IPS-20b (cell line): ENCODE results near the gene USP11.

ENCODE experiments used
- H3K27ac ChIP-seq: one replicate; pipeline ENCODE4 v1.5.1; 2013; ENCODE audit warnings: low read length
- H3K27me3 ChIP-seq: 2 replicates; pipeline ENCODE4 v1.6.1; 2013; ENCODE audit warnings: mild to moderate bottlenecking, low read length, inconsistent platforms; ENCODE audit not compliant: insufficient read depth
- H3K36me3 ChIP-seq: 2 replicates; pipeline ENCODE4 v1.6.1; 2013; ENCODE audit warnings: low read depth, mild to moderate bottlenecking, inconsistent platforms, low read length, moderate library complexity; ENCODE audit not compliant: insufficient read depth
- H3K4me1 ChIP-seq: 2 replicates; pipeline ENCODE4 v1.6.1; 2013; ENCODE audit warnings: mild to moderate bottlenecking, control low read depth, inconsistent platforms, low read length, moderate library complexity; ENCODE audit not compliant: insufficient read depth
- H3K4me3 ChIP-seq: 2 replicates; pipeline ENCODE4 v1.5.1; 2013; ENCODE audit warnings: mild to moderate bottlenecking, low read length, inconsistent platforms
- H3K9ac ChIP-seq: 2 replicates; pipeline ENCODE4 v1.6.1; 2013; ENCODE audit warnings: low read depth, mild to moderate bottlenecking, inconsistent platforms, low read length, moderate library complexity
- H3K9me3 ChIP-seq: 2 replicates; pipeline ENCODE4 v1.6.1; 2013; ENCODE audit warnings: mild to moderate bottlenecking, low read depth, low read length, inconsistent platforms; ENCODE audit not compliant: insufficient read depth

The USP11 gene

GRCh38 chrX:47206316-47206715 lies 26.5 kb upstream of the USP11 start:
- Histone ChIP-seq H3K4me3 (no peak overlapping the region), H3K9me3 (no peaks in the 10 kb centered on the region), H3K9ac (no peak overlapping the region), H3K27ac (no peak overlapping the region), H3K4me1 (no peaks in the 10 kb centered on the region), H3K36me3 (peaks cover 99% of the 10 kb centered on the region), H3K27me3 (no peaks in the 10 kb centered on the region)

- H3K4me3 ChIP-seq: no peak overlapping the region
- H3K27me3 ChIP-seq: no peaks in the 10 kb centered on the region
- no peak overlapping the region for H3K27ac ChIP-seq
- H3K4me1 ChIP-seq: no peaks in the 10 kb centered on the region
- H3K9me3 ChIP-seq: no peaks in the 10 kb centered on the region
- peaks cover 99% of the 10 kb centered on the region for H3K36me3 ChIP-seq
- no peak overlapping the region for H3K9ac ChIP-seq
These were observed 24.7 kb upstream of the USP11 start for GRCh38 chrX:47208108-47208507.

GRCh38 chrX:47209508-47210238 lies 23.1 kb upstream of the USP11 start:
- H3K9ac ChIP-seq: no peak overlapping the region
- no peaks in the 10 kb centered on the region for H3K9me3 ChIP-seq
- H3K4me3 ChIP-seq: no peak overlapping the region
- H3K36me3 ChIP-seq: peaks cover 99% of the 10 kb centered on the region
- H3K27ac ChIP-seq: no peak overlapping the region
- H3K27me3 ChIP-seq: no peaks in the 10 kb centered on the region
- no peaks in the 10 kb centered on the region for H3K4me1 ChIP-seq

GRCh38 chrX:47210661-47211425 lies 22.0 kb upstream of the USP11 start:
- Histone ChIP-seq H3K27me3 (no peaks in the 10 kb centered on the region), H3K4me1 (no peaks in the 10 kb centered on the region), H3K9ac (no peak overlapping the region), H3K27ac (no peak overlapping the region), H3K36me3 (peaks cover 100% of the 10 kb centered on the region), H3K9me3 (no peaks in the 10 kb centered on the region), H3K4me3 (no peak overlapping the region)

- peaks cover 91% of the 10 kb centered on the region for H3K36me3 ChIP-seq
- H3K4me1 ChIP-seq: no peaks in the 10 kb centered on the region; the same call in 1 of the 2 replicates
- no peak overlapping the region for H3K27ac ChIP-seq
- H3K27me3 ChIP-seq: no peaks in the 10 kb centered on the region
- no peak overlapping the region for H3K4me3 ChIP-seq
- H3K9ac ChIP-seq: no peak overlapping the region
- no peaks in the 10 kb centered on the region for H3K9me3 ChIP-seq
These were observed 20.2 kb upstream of the USP11 start for GRCh38 chrX:47212381-47213293.

GRCh38 chrX:47214435-47215077 lies 18.3 kb upstream of the USP11 start:
- no peaks in the 10 kb centered on the region for H3K27me3 ChIP-seq
- no peak overlapping the region for H3K4me3 ChIP-seq
- no peaks in the 10 kb centered on the region for H3K9me3 ChIP-seq
- H3K4me1 ChIP-seq: no peaks in the 10 kb centered on the region; the same call in 1 of the 2 replicates
- H3K27ac ChIP-seq: no peak overlapping the region
- no peak overlapping the region for H3K9ac ChIP-seq
- H3K36me3 ChIP-seq: peaks cover 72% of the 10 kb centered on the region

- Histone ChIP-seq H3K4me1 (no peaks in the 10 kb centered on the region; the same call in 1 of the 2 replicates), H3K9ac (no peak overlapping the region), H3K9me3 (no peaks in the 10 kb centered on the region), H3K36me3 (peaks cover 63% of the 10 kb centered on the region), H3K4me3 (no peak overlapping the region), H3K27me3 (no peaks in the 10 kb centered on the region), H3K27ac (no peak overlapping the region)
These were observed 17.4 kb upstream of the USP11 start for GRCh38 chrX:47215291-47215900.

- no peak overlapping the region for H3K27ac ChIP-seq
- no peaks in the 10 kb centered on the region for H3K27me3 ChIP-seq
- H3K9me3 ChIP-seq: no peaks in the 10 kb centered on the region
- H3K9ac ChIP-seq: peak overlapping the region; percentile 69; the same call in 1 of the 2 replicates
- peaks cover 57% of the 10 kb centered on the region for H3K36me3 ChIP-seq
- no peak overlapping the region for H3K4me3 ChIP-seq
- H3K4me1 ChIP-seq: no peaks in the 10 kb centered on the region; the same call in 1 of the 2 replicates
These were observed 16.4 kb upstream of the USP11 start for GRCh38 chrX:47216393-47216925.

GRCh38 chrX:47217121-47217851 lies 15.5 kb upstream of the USP11 start:
- H3K9ac ChIP-seq: peak overlapping the region; percentile 69; the same call in 1 of the 2 replicates
- peak overlapping the region; percentile 64 for H3K4me3 ChIP-seq
- no peaks in the 10 kb centered on the region; the same call in 1 of the 2 replicates for H3K4me1 ChIP-seq
- no peaks in the 10 kb centered on the region for H3K27me3 ChIP-seq
- no peaks in the 10 kb centered on the region for H3K9me3 ChIP-seq
- no peak overlapping the region for H3K27ac ChIP-seq
- H3K36me3 ChIP-seq: peaks cover 53% of the 10 kb centered on the region

- peak overlapping the region; percentile 93 for H3K4me3 ChIP-seq
- H3K9me3 ChIP-seq: no peaks in the 10 kb centered on the region
- H3K27ac ChIP-seq: peak overlapping the region; percentile 76
- peaks cover 48% of the 10 kb centered on the region for H3K36me3 ChIP-seq
- H3K4me1 ChIP-seq: no peaks in the 10 kb centered on the region; the same call in 1 of the 2 replicates
- H3K27me3 ChIP-seq: no peaks in the 10 kb centered on the region
- peak overlapping the region; percentile 97 for H3K9ac ChIP-seq
These were observed 14.9 kb upstream of the USP11 start for GRCh38 chrX:47217852-47218279.
